HG02759 (cell line): Measurements from ENCODE around the gene TTC38.

Experiments used
- ATAC-seq: cut with Tn5 transposase; IDR thresholded peaks from one replicate; pipeline ENCODE4 v1.9.1; 2021; ENCODE audit warnings: mild to moderate bottlenecking, moderate library complexity; ENCODE audit not compliant: unreplicated experiment

Gene TTC38

GRCh38 chr22:46267431-46268279 lies at the start of gene TTC38:
Gene TTC38, plus strand, starts transcription at chr22:46268008. Its CDS starts 32 bp downstream, at chr22:46268040.
- peak; percentile 86 for ATAC-seq

GRCh38 chr22:46219636-46220035 lies 48.2 kb upstream of the TTC38 start:
- no peak for ATAC-seq

GRCh38 chr22:46220921-46221320 lies 46.9 kb upstream of the TTC38 start:
- ATAC-seq: no peak

GRCh38 chr22:46224044-46224897 lies 43.5 kb upstream of the TTC38 start:
- ATAC-seq: no peak

GRCh38 chr22:46224898-46225290 lies 42.9 kb upstream of the TTC38 start:
- ATAC-seq: no peak

GRCh38 chr22:46225631-46226030 lies 42.2 kb upstream of the TTC38 start:
- ATAC-seq: no peak

GRCh38 chr22:46226577-46226976 lies 41.2 kb upstream of the TTC38 start:
- no peak for ATAC-seq

GRCh38 chr22:46229701-46230100 lies 38.1 kb upstream of the TTC38 start:
- no peak for ATAC-seq

GRCh38 chr22:46230262-46230901 lies 37.4 kb upstream of the TTC38 start:
- ATAC-seq: no peak

- no peak for ATAC-seq
Observed at GRCh38 chr22:46233231-46233630, 34.6 kb upstream of the TTC38 start.

GRCh38 chr22:46234969-46235368 lies 32.8 kb upstream of the TTC38 start:
- ATAC-seq: no peak

- no peak for ATAC-seq
Observed at GRCh38 chr22:46237453-46238124, 30.2 kb upstream of the TTC38 start.

GRCh38 chr22:46238541-46238940 lies 29.3 kb upstream of the TTC38 start:
- no peak for ATAC-seq

GRCh38 chr22:46239261-46240048 lies 28.4 kb upstream of the TTC38 start:
- ATAC-seq: no peak

GRCh38 chr22:46240073-46240472 lies 27.7 kb upstream of the TTC38 start:
- ATAC-seq: no peak

GRCh38 chr22:46240506-46240905 lies 27.3 kb upstream of the TTC38 start:
- ATAC-seq: no peak

- no peak for ATAC-seq
Observed at GRCh38 chr22:46240907-46241306, 26.9 kb upstream of the TTC38 start.

GRCh38 chr22:46241396-46242007 lies 26.3 kb upstream of the TTC38 start:
- ATAC-seq: no peak

- no peak for ATAC-seq
Observed at GRCh38 chr22:46242076-46242475, 25.7 kb upstream of the TTC38 start.

- no peak for ATAC-seq
Observed at GRCh38 chr22:46244771-46245170, 23.0 kb upstream of the TTC38 start.
